Activated B cell treated with CpG ODN at 0.5 μM for 24 hours (primary cell): ENCODE measurements around the gene RNF182. TPM values are rescaled to one million over a fixed set of nuclear protein-coding genes. Genes with fewer than 3 reads are reported as not detected.

ENCODE experiments used
- ATAC-seq: fragments of 200-7000 bp; cut with Tn5 transposase; one replicate; pipeline ENCODE4 v1.10.0; 2021; ENCODE audit warnings: low read depth, mild to moderate bottlenecking, moderate library complexity
- CTCF ChIA-PET: fragments of 350-600 bp; sonication (Branson Sonifier 250); formaldehyde crosslinking; loops from one replicate; lab custom pipeline; 2021; ENCODE audit warnings: antibody characterized with exemption; lab: Charles Lee
- POLR2A ChIA-PET: fragments of 350-600 bp; sonication (Branson Sonifier 250); formaldehyde crosslinking; loops from one replicate; lab custom pipeline; 2021; ENCODE audit warnings: antibody characterized with exemption; lab: Charles Lee
- DNase-seq: peaks from one replicate; pipeline ENCODE4 v3.0.0; 2022
- H3K27ac Mint-ChIP-seq: one replicate; pipeline ENCODE4 v1.8.0; 2020; ENCODE audit warnings: mixed read lengths
- H3K27me3 Mint-ChIP-seq: one replicate; pipeline ENCODE4 v1.8.0; 2021; ENCODE audit warnings: mixed read lengths
- H3K36me3 Mint-ChIP-seq: one replicate; pipeline ENCODE4 v1.8.0; 2021; ENCODE audit warnings: low read depth, mixed read lengths
- H3K4me1 Mint-ChIP-seq: one replicate; pipeline ENCODE4 v1.8.0; 2021; ENCODE audit warnings: mixed read lengths
- H3K4me3 Mint-ChIP-seq: one replicate; pipeline ENCODE4 v1.8.0; 2020; ENCODE audit warnings: mild to moderate bottlenecking, mixed read lengths
- H3K9me3 Mint-ChIP-seq: one replicate; pipeline ENCODE4 v1.8.0; 2020; ENCODE audit warnings: mixed read lengths
- CTCF ChIP-seq: fragments of 200-600 bp; IDR thresholded peaks from one replicate; pipeline ENCODE4 v1.8.0; 2022; ENCODE audit warnings: antibody characterized with exemption, mild to moderate bottlenecking
- intact Hi-C: fragments of 100-400 bp; cut with micrococcal nuclease; formaldehyde crosslinking; loops from one replicate; pipeline ENCODE4 v1.15.1; 2024
- total RNA-seq: library from RNA; stranded (reverse); gene quantifications from 2 replicates; pipeline ENCODE4 v1.2.3, GENCODE V29; 2022

Gene RNF182
- total RNA-seq, 1 donor from 2014 or later = not detected

GRCh38 chr6:14022673-14023072, 97.9 kb downstream of the RNF182 start:
- no peak for ATAC-seq
- Mint-ChIP-seq H3K27me3 (peaks cover 10% of the 10 kb centered on the region), H3K4me3 (no peak overlapping the region), H3K9me3 (no peaks in the 10 kb centered on the region), H3K27ac (no peak overlapping the region), H3K4me1 (peaks cover 20% of the 10 kb centered on the region), H3K36me3 (no peaks in the 10 kb centered on the region)
- intact Hi-C loops = no loop called here
- ChIA-PET POLR2A (no interaction called here), CTCF (interaction anchor here (0.6 kb wide), 1 partner anchor 47 kb away, joined by 3 read pairs; no protein-coding TSS in a partner anchor)
- TF ChIP-seq CTCF = no peak
- no peak for DNase-seq

- ATAC-seq (no peak), DNase-seq (no peak)
- no peak for TF ChIP-seq CTCF
- peaks cover 20% of the 10 kb centered on the region for H3K4me1 Mint-ChIP-seq
- ChIA-PET CTCF (no interaction called here), POLR2A (interaction anchor here (0.5 kb wide), 1 partner anchor 1159 kb away, joined by 4 read pairs; no protein-coding TSS in a partner anchor)
- H3K27me3 Mint-ChIP-seq = peaks cover 13% of the 10 kb centered on the region
- no peak overlapping the region for H3K4me3 Mint-ChIP-seq
- no peaks in the 10 kb centered on the region for H3K9me3 Mint-ChIP-seq
- no peaks in the 10 kb centered on the region for H3K36me3 Mint-ChIP-seq
- H3K27ac Mint-ChIP-seq = no peak overlapping the region
- intact Hi-C loops = no loop called here
These were observed 99.1 kb downstream of the RNF182 start for GRCh38 chr6:14023855-14024254.

- DNase-seq = no peak
- intact Hi-C loops = no loop called here
- ATAC-seq = peak; percentile 82
These were observed 100.4 kb downstream of the RNF182 start for GRCh38 chr6:14025160-14025559.

GRCh38 chr6:14026831-14027539, 102.2 kb downstream of the RNF182 start:
- H3K4me3 Mint-ChIP-seq = no peak overlapping the region
- TF ChIP-seq CTCF = no peak
- ATAC-seq (no peak), DNase-seq (no peak)
- ChIA-PET CTCF (interaction anchor here (1.0 to 1.5 kb wide), 2 partner anchors 20 to 153 kb away, joined by 3 to 5 read pairs; no protein-coding TSS in a partner anchor), POLR2A (interaction anchor here (0.6 to 0.8 kb wide), 3 partner anchors 10 to 106 kb away, joined by 3 to 6 read pairs (median 4); no protein-coding TSS in a partner anchor)
- H3K9me3 Mint-ChIP-seq = no peaks in the 10 kb centered on the region
- H3K27ac Mint-ChIP-seq = no peak overlapping the region
- H3K27me3 Mint-ChIP-seq = peaks cover 14% of the 10 kb centered on the region
- intact Hi-C loops = no loop called here
- H3K36me3 Mint-ChIP-seq = no peaks in the 10 kb centered on the region
- H3K4me1 Mint-ChIP-seq = peaks cover 22% of the 10 kb centered on the region

More at GRCh38 chr6:14025160-14025559, 100.4 kb downstream of the RNF182 start:
- H3K4me1 Mint-ChIP-seq = peaks cover 20% of the 10 kb centered on the region
- no peaks in the 10 kb centered on the region for H3K36me3 Mint-ChIP-seq
- no peak for TF ChIP-seq CTCF
- peaks cover 17% of the 10 kb centered on the region for H3K27me3 Mint-ChIP-seq
- CTCF ChIA-PET = interaction anchor here (1.0 kb wide), 1 partner anchor 41 kb away, joined by 3 read pairs; no protein-coding TSS in a partner anchor
- no peak overlapping the region for H3K4me3 Mint-ChIP-seq
- POLR2A ChIA-PET = interaction anchor here (1.2 kb wide), 1 partner anchor 70 kb away, joined by 3 read pairs; no protein-coding TSS in a partner anchor
- H3K27ac Mint-ChIP-seq = peak overlapping the region; percentile 25
- H3K9me3 Mint-ChIP-seq = no peaks in the 10 kb centered on the region

- Mint-ChIP-seq H3K4me1 (peaks cover 25% of the 10 kb centered on the region), H3K9me3 (no peaks in the 10 kb centered on the region), H3K27me3 (peaks cover 14% of the 10 kb centered on the region), H3K27ac (no peak overlapping the region), H3K4me3 (no peak overlapping the region), H3K36me3 (no peaks in the 10 kb centered on the region)
- no peak for TF ChIP-seq CTCF
- ATAC-seq = no peak
- CTCF ChIA-PET = no interaction called here
- intact Hi-C loops = no loop called here
- POLR2A ChIA-PET = no interaction called here
- DNase-seq = no peak
These were observed 103.9 kb downstream of the RNF182 start for GRCh38 chr6:14028631-14029030.
